ENCODE results near the gene COBL. TPM values are rescaled to one million over a fixed set of nuclear protein-coding genes. Genes with fewer than 3 reads are reported as not detected.

Gene COBL
- total and polyA plus RNA-seq, 9 of the 15 experiments (the other 6 are each of a cell fraction or from before 2014, with no cell fraction given) = 0.01 to 2.4 (median 0.09) TPM; not detected in 3

DNA sequence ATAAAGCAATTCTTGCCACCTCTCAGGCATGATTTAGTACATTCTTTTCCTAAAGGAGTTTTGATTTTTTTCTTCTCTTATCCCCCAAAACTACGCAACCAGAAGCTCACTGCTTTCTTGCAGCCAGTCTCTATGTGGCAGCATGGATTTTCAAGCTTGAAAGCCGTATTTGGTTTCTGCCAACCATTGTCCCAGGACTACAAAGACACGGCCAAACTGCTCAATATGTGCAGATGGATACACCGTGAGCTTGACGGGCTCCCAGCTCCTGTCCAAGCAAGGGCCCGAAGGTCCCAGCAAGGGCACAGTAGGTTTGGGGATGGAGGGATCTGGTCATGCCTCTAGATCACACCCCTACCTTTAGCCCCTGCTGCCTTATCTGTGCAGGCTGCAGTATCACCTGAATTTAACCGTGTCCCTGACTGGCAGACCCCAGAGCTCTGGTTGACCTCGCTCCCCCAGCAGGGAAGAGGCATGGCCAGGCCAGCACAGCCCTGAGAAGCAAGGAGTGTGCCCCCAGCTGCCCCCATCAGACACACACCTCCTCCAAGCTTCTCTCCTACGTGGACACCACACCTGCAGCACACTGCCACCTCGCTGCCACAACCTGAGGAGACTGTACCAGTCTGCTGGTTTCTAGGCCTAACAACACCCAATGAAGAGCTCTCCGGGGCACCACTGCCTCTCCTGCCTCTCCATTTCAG lies 86.8 kb downstream of the COBL start:
- Histone ChIP-seq H3K9ac (ENCODE audit: insufficient read depth in 1 of 2, low read depth in 2 of 2, low read length in 2 of 2) (no peak overlapping the region), H3K9me1 (ENCODE audit: control insufficient read depth, insufficient read depth, low read length) (no peaks in the 10 kb centered on the region), H3K4me2 (ENCODE audit: insufficient read depth, low read length) (no peak overlapping the region), H3K4me3 (no peak overlapping the region), H3K27me3 (ENCODE audit: control insufficient read depth in 2 of 2, insufficient read depth in 2 of 2, low read length in 2 of 2) (peaks cover 14 to 48% of the 10 kb centered on the region in 2 experiments; a peak in 4 of 5 replicates), H3K36me3 (ENCODE audit: control insufficient read depth, insufficient read depth, low read length) (no peaks in the 10 kb centered on the region), H3K27ac (ENCODE audit: extremely low read depth, low read depth, low read length) (no peak overlapping the region), H3K9me3 (replicated peaks; ENCODE audit: control insufficient read depth, insufficient read depth, low read depth, low read length) (no peaks in the 10 kb centered on the region), H4K20me1 (replicated peaks; ENCODE audit: control insufficient read depth, insufficient read depth, low read length) (peaks cover 2% of the 10 kb centered on the region; the same call in 1 of the 2 replicates), H3K4me1 (replicated peaks in 1 of 2; ENCODE audit: control insufficient read depth in 2 of 2, insufficient read depth in 2 of 2, low read length in 2 of 2) (peaks cover 6 to 8% of the 10 kb centered on the region in 2 experiments; a peak in 4 of 5 replicates), H3K79me2 (ENCODE audit: control insufficient read depth, insufficient read depth, low read length) (no peaks in the 10 kb centered on the region), H2AFZ (ENCODE audit: low read depth, low read length) (no peak overlapping the region)
- ATAC-seq (no peak), DNase-seq (ENCODE audit: extremely low read depth in 1 of 4, low spot score in 3 of 4) (no peak), FAIRE-seq (no peak)
- ChIA-PET POLR2A (interaction anchor here (0.8 kb wide), 1 partner anchor 123 kb away, joined by 4 read pairs; no protein-coding TSS in a partner anchor), CTCF (ENCODE audit: low intra/inter-chr PET ratio) (no interaction called here)
- WGBS (ENCODE audit: insufficient coverage, low coverage, missing lambda C conversion rate) = 11% methylated on average over 11 of the region's 11 CpGs
- TF ChIP-seq CHD2 (IDR thresholded peaks at IDR 0.05; ENCODE audit: low read depth, low read length) = no peak
- no peak for TF ChIP-seq ZNF780A (CRISPR knock-in tag; IDR thresholded peaks at IDR 0.05)
- TF ChIP-seq RBM39 (optimal IDR thresholded peaks at IDR 0.05; ENCODE audit: low read depth, low read length) = no peak
- no peak for TF ChIP-seq NELFE (IDR thresholded peaks at IDR 0.05; ENCODE audit: insufficient read depth, insufficient read length)
- TF ChIP-seq ZKSCAN8 (CRISPR knock-in tag; IDR thresholded peaks at IDR 0.05) = no peak
- intact Hi-C loops (cut with micrococcal nuclease) = loop anchor here (10.0 kb wide), 1 partner anchor 135 kb away; no protein-coding TSS in a partner anchor
- in situ Hi-C loops (cut with MboI) = no loop called here
- no TSS peak for BruUV-seq (replicated peaks)
